ENCODE results near the gene EXOC3L1. TPM values are rescaled to one million over a fixed set of nuclear protein-coding genes. Genes with fewer than 3 reads are reported as not detected.
A peak's percentile ranks its signal among the peaks of the same experiment; 100 is the strongest.

EXOC3L1 gene
- total RNA-seq, 2 experiments from 2014 or later, result not detected

- no peaks in the 10 kb centered on the region for H3K27me3 Mint-ChIP-seq
- H3K36me3 Mint-ChIP-seq, result peaks cover 29% of the 10 kb centered on the region
- DNase-seq (no peak), ATAC-seq (no peak)
- no peaks in the 10 kb centered on the region for H3K9me3 Mint-ChIP-seq (ENCODE audit: low read depth)
- CTCF ChIA-PET, result interaction anchor here (3.2 kb wide), 1 partner anchor 17 kb away, joined by 41 read pairs; the partner anchor contains the start of gene FHOD1
- H3K4me3 Mint-ChIP-seq, result no peak overlapping the region
- no peak overlapping the region for H3K27ac Mint-ChIP-seq
- peaks cover 44% of the 10 kb centered on the region for H3K4me1 Mint-ChIP-seq
Measured at GRCh38 chr16:67228905-67229304, 39.0 kb upstream of the EXOC3L1 start.

- Mint-ChIP-seq H3K27me3 (no peaks in the 10 kb centered on the region), H3K4me3 (peak overlapping the region; percentile 98), H3K36me3 (peaks cover 29% of the 10 kb centered on the region), H3K4me1 (peaks cover 50% of the 10 kb centered on the region), H3K27ac (peak overlapping the region; percentile 96), H3K9me3 (ENCODE audit: low read depth) (no peaks in the 10 kb centered on the region)
- DNase-seq, result no peak
- ATAC-seq, result no peak
- CTCF ChIA-PET, result interaction anchor here (1.6 to 3.2 kb wide), 6 partner anchors 8 to 43 kb away, joined by 4 to 41 read pairs (median 8); partner anchors contain the start of genes E2F4, ELMO3 and FHOD1
Measured at GRCh38 chr16:67228034-67228785, 38.3 kb upstream of the EXOC3L1 start.

GRCh38 chr16:67227567-67227921, 37.6 kb upstream of the EXOC3L1 start:
- peak overlapping the region; percentile 98 for H3K4me3 Mint-ChIP-seq
- H3K9me3 Mint-ChIP-seq (ENCODE audit: low read depth), result no peaks in the 10 kb centered on the region
- peaks cover 27% of the 10 kb centered on the region for H3K36me3 Mint-ChIP-seq
- no peaks in the 10 kb centered on the region for H3K27me3 Mint-ChIP-seq
- H3K4me1 Mint-ChIP-seq, result peaks cover 50% of the 10 kb centered on the region
- ATAC-seq, result no peak
- CTCF ChIA-PET, result interaction anchor here (0.8 to 3.2 kb wide), 13 partner anchors 9 to 278 kb away, joined by 3 to 41 read pairs (median 5); partner anchors contain the start of genes E2F4, ELMO3, FBXL8 and FHOD1
- peak overlapping the region; percentile 96 for H3K27ac Mint-ChIP-seq
- no peak for DNase-seq

GRCh38 chr16:67226804-67227566, 37.0 kb upstream of the EXOC3L1 start, which contains the start of gene TMEM208:
TMEM208 (plus strand) TSS chr16:67227130; CDS start chr16:67227219, 89 bp downstream.
- Mint-ChIP-seq H3K4me3 (peak within 1 kb of the TSS; percentile 98), H3K9me3 (ENCODE audit: low read depth) (no peaks in the 10 kb centered on the region), H3K27ac (peak within 1 kb of the TSS; percentile 96), H3K4me1 (peaks cover 50% of the 10 kb centered on the region), H3K27me3 (no peaks in the 10 kb centered on the region), H3K36me3 (peaks cover 24% of the 10 kb centered on the region)
- CTCF ChIA-PET, result interaction anchor here (0.8 to 3.2 kb wide), 21 partner anchors 9 to 280 kb away, joined by 3 to 41 read pairs (median 3); partner anchors contain the start of genes ATP6V0D1, E2F4, ELMO3 and FBXL8
- peak; percentile 100 for DNase-seq
- ATAC-seq, result peak; percentile 98

GRCh38 chr16:67226295-67226803, 36.4 kb upstream of the EXOC3L1 start:
- peak overlapping the region; percentile 96 for H3K27ac Mint-ChIP-seq

GRCh38 chr16:67223992-67224391, 34.1 kb upstream of the EXOC3L1 start:
- Mint-ChIP-seq H3K4me3 (no peak overlapping the region), H3K27ac (peak overlapping the region; percentile 13), H3K36me3 (peaks cover 3% of the 10 kb centered on the region), H3K4me1 (peaks cover 50% of the 10 kb centered on the region), H3K27me3 (no peaks in the 10 kb centered on the region), H3K9me3 (ENCODE audit: low read depth) (no peaks in the 10 kb centered on the region)
- ATAC-seq (no peak), DNase-seq (no peak)
- CTCF ChIA-PET, result interaction anchor here (1.0 to 1.5 kb wide), 4 partner anchors 12 to 69 kb away, joined by 3 to 4 read pairs (median 4); no protein-coding TSS in a partner anchor

More at GRCh38 chr16:67226295-67226803, 36.4 kb upstream of the EXOC3L1 start:
- H3K27me3 Mint-ChIP-seq, result no peaks in the 10 kb centered on the region
- H3K36me3 Mint-ChIP-seq, result peaks cover 18% of the 10 kb centered on the region
- no peak for ATAC-seq
- H3K9me3 Mint-ChIP-seq (ENCODE audit: low read depth), result no peaks in the 10 kb centered on the region
- peaks cover 50% of the 10 kb centered on the region for H3K4me1 Mint-ChIP-seq
- H3K4me3 Mint-ChIP-seq, result peak overlapping the region; percentile 98
- CTCF ChIA-PET, result interaction anchor here (0.8 to 3.2 kb wide), 19 partner anchors 8 to 279 kb away, joined by 3 to 41 read pairs (median 3); partner anchors contain the start of genes ATP6V0D1, E2F4, FBXL8 and FHOD1
- no peak for DNase-seq

- H3K27ac Mint-ChIP-seq, result no peak overlapping the region
- H3K4me3 Mint-ChIP-seq, result no peak overlapping the region
- H3K4me1 Mint-ChIP-seq, result no peaks in the 10 kb centered on the region
- no peak for ATAC-seq
- no peaks in the 10 kb centered on the region for H3K36me3 Mint-ChIP-seq
- H3K9me3 Mint-ChIP-seq (ENCODE audit: low read depth), result no peaks in the 10 kb centered on the region
- CTCF ChIA-PET, result interaction anchor here (1.5 kb wide), 1 partner anchor 10 kb away, joined by 3 read pairs; the partner anchor contains the start of gene TMEM208
- no peaks in the 10 kb centered on the region for H3K27me3 Mint-ChIP-seq
- no peak for DNase-seq
Measured at GRCh38 chr16:67216612-67217490, 26.9 kb upstream of the EXOC3L1 start.

GRCh38 chr16:67215706-67216105, 25.8 kb upstream of the EXOC3L1 start:
- Mint-ChIP-seq H3K27me3 (no peaks in the 10 kb centered on the region), H3K4me1 (no peaks in the 10 kb centered on the region), H3K9me3 (ENCODE audit: low read depth) (no peaks in the 10 kb centered on the region), H3K4me3 (no peak overlapping the region), H3K36me3 (no peaks in the 10 kb centered on the region), H3K27ac (no peak overlapping the region)
- DNase-seq (no peak), ATAC-seq (no peak)
- CTCF ChIA-PET, result no interaction called here

GRCh38 chr16:67213197-67214019, 23.5 kb upstream of the EXOC3L1 start:
- DNase-seq (no peak), ATAC-seq (no peak)
- Mint-ChIP-seq H3K4me1 (no peaks in the 10 kb centered on the region), H3K27ac (no peak overlapping the region), H3K27me3 (no peaks in the 10 kb centered on the region), H3K36me3 (no peaks in the 10 kb centered on the region), H3K4me3 (no peak overlapping the region), H3K9me3 (ENCODE audit: low read depth) (no peaks in the 10 kb centered on the region)
- CTCF ChIA-PET, result interaction anchor here (1.1 kb wide), 1 partner anchor 603 kb away, joined by 3 read pairs; no protein-coding TSS in a partner anchor

- no peaks in the 10 kb centered on the region for H3K27me3 Mint-ChIP-seq
- no peak overlapping the region for H3K4me3 Mint-ChIP-seq
- H3K9me3 Mint-ChIP-seq (ENCODE audit: low read depth), result no peaks in the 10 kb centered on the region
- ATAC-seq (no peak), DNase-seq (no peak)
- H3K36me3 Mint-ChIP-seq, result no peaks in the 10 kb centered on the region
- CTCF ChIA-PET, result interaction anchor here (1.1 kb wide), 1 partner anchor 603 kb away, joined by 3 read pairs; no protein-coding TSS in a partner anchor
- no peak overlapping the region for H3K27ac Mint-ChIP-seq
- H3K4me1 Mint-ChIP-seq, result no peaks in the 10 kb centered on the region
Measured at GRCh38 chr16:67212766-67213165, 22.8 kb upstream of the EXOC3L1 start.

GRCh38 chr16:67211674-67212073, 21.7 kb upstream of the EXOC3L1 start:
- H3K36me3 Mint-ChIP-seq, result no peaks in the 10 kb centered on the region
- no peaks in the 10 kb centered on the region for H3K9me3 Mint-ChIP-seq (ENCODE audit: low read depth)
- H3K27me3 Mint-ChIP-seq, result no peaks in the 10 kb centered on the region
- no peak overlapping the region for H3K27ac Mint-ChIP-seq
- no peaks in the 10 kb centered on the region for H3K4me1 Mint-ChIP-seq
- CTCF ChIA-PET, result interaction anchor here (0.8 to 1.3 kb wide), 2 partner anchors 12 to 67 kb away, joined by 3 to 4 read pairs; no protein-coding TSS in a partner anchor
- ATAC-seq (no peak), DNase-seq (no peak)
- H3K4me3 Mint-ChIP-seq, result no peak overlapping the region

Measured in activated CD8-positive, alpha-beta memory T cell treated with anti-CD3 and anti-CD28 coated beads, Interleukin-2, amount 10 ng/mL, durations not matched to agents 7 days and 5 days (primary cell).